Vagina (tissue), 2 donors: ENCODE data around the gene FAF1.

Experiments
- POLR2A ChIP-seq, 2 donors: fragments of 450-650 bp; IDR thresholded peaks; one replicate each; pipeline ENCODE4 v1.6.1; 2017; ENCODE audit warnings: antibody characterized with exemption in 2 of 2, mild to moderate bottlenecking in 2 of 2, moderate library complexity in 2 of 2
- TF ChIP-seq, protein P1 (sequence below), 3 experiments: fragments of 450-650 bp in 2 of 3; fragments of 200-600 bp in 1 of 3; sonication (generic) in 1 of 3; IDR thresholded peaks; one replicate each; pipeline ENCODE4 v1.5.1; 2017 to 2019; ENCODE audit warnings: antibody characterized with exemption in 3 of 3, mild to moderate bottlenecking in 2 of 3, moderate library complexity in 2 of 3

DNA sequence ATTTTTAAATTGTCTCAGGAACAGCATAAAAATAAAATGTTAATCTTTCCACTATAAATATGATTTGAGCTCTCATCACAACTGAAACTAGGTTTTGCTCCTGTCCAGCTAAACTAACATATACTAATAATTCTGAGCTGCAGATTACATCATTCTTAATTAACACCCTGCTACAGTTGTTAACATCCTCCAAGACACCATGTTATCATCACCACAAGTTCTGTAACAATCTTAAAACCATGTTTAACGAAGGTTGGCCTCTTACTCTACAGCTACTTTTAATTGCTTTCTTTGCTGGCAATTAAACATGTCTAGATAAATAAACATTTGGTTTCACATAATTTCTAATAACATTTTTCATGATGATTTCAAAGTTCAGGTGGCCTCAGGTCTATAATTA, 240.9 kb downstream of the FAF1 start:
- TF ChIP-seq, protein P1, sequence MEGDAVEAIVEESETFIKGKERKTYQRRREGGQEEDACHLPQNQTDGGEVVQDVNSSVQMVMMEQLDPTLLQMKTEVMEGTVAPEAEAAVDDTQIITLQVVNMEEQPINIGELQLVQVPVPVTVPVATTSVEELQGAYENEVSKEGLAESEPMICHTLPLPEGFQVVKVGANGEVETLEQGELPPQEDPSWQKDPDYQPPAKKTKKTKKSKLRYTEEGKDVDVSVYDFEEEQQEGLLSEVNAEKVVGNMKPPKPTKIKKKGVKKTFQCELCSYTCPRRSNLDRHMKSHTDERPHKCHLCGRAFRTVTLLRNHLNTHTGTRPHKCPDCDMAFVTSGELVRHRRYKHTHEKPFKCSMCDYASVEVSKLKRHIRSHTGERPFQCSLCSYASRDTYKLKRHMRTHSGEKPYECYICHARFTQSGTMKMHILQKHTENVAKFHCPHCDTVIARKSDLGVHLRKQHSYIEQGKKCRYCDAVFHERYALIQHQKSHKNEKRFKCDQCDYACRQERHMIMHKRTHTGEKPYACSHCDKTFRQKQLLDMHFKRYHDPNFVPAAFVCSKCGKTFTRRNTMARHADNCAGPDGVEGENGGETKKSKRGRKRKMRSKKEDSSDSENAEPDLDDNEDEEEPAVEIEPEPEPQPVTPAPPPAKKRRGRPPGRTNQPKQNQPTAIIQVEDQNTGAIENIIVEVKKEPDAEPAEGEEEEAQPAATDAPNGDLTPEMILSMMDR (IDR thresholded peaks at IDR 0.05): no peak
- no peak for TF ChIP-seq POLR2A (IDR thresholded peaks at IDR 0.05)
